DMS 273 (cell line): ENCODE results near the gene CCDC169.
"Not testable (repeated sequence)": the region's sequence is repeated elsewhere in the genome, so short reads cannot be mapped to it uniquely, and the experiment has no call there.

Experiments
- DNase-seq: peaks from one replicate; lab custom pipeline; 2025; ENCODE audit not compliant: unreplicated experiment; lab: John Stamatoyannopoulos, UW

Gene CCDC169

DNA sequence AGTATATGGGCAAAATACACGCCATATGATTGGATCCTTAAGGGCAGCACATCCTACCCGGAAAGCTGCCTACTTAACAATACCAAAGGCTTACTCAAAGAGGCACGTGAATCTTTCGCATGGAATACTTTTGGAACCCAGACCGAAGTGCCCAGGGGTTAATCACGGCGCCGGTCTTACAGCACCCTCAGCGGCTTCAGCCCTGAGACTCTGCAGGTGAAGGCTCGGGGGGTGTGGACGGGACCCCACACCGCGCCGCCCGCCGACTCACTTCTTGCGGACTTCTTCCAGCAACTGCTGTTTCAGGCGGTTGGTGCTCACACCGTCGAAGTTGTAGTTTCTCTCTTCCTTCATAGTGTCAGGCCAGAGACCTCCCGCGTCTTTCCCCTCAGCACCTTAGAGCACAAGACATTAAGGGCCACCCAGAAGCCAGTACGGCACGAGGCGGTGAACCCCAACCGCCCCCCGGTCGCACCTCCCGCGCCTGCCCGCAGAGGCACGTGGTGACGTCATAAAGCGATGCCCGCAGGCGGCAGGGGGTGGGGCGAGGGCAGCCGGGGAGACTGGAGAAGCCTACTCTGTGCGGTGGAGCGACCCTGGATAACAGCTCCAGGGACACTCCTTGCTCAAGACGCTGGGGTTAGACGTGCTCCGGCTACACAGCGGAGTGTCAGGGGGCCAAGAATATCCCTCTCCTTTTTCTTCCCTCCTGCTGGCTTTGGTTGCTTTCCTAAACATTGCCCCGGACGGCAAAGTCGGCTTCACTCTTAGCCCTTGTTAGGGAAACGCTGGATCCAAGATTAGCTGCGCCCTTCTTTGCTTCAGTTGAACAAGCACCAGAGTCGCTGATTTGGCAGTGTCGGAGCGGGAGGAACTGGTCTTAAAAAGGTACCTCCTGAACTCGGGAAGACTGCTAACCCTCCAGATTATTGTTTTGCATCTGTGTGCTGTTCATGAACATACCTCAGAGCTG, at the start of gene CCDC169:
CCDC169 (minus strand) TSS at position 449 of the 973 bp plus-strand sequence; CDS start at position 354, 95 bp downstream.
- DNase-seq, result peak; percentile 77

DNA sequence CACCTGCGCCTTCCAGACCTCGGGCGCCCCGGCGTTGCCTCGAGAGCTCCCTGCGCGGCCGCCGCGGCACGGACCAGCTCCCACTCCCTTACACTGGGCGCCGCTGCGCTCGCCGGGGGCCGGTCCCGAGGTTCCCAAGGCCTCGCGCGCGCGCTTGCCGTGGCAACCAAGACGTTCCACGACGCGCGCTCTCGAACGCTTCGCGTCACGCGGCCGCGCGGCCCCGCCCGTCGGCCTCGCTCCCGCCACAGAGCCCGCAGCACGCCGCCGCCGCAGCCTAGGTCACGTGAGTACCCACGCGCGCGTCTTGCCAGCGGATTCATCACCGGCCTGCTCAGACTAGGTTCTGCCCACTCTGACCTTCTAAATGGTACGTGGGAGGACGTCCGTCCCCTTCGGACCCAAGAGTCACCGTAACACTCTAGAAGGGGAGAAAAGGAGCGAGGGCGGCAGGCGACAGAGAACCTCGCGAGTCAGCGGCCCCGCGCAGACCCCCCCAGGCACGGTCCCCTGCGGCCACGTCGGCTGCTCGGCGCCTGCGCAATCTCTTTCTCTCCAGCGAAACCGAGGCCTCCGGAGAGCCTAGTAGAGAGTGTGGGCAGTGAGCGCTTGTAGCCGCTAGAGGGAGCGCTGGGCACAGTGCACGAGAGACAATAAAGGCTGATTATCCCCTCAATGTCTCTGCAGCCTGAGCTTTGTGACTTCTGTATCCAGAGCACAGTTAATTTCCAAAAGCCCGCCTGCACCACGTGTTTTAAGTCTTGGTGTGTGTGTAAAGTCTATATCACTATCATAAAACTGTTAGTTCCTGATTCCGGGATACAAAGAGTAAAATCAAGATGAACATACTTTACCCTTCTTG, 48.8 kb upstream of the CCDC169 start, which contains the start of gene SPART:
SPART (minus strand) TSS at position 173 of the 862 bp plus-strand sequence. CDS start 10,564 bp downstream, outside the sequence.
- DNase-seq, result peak; percentile 89

DNA sequence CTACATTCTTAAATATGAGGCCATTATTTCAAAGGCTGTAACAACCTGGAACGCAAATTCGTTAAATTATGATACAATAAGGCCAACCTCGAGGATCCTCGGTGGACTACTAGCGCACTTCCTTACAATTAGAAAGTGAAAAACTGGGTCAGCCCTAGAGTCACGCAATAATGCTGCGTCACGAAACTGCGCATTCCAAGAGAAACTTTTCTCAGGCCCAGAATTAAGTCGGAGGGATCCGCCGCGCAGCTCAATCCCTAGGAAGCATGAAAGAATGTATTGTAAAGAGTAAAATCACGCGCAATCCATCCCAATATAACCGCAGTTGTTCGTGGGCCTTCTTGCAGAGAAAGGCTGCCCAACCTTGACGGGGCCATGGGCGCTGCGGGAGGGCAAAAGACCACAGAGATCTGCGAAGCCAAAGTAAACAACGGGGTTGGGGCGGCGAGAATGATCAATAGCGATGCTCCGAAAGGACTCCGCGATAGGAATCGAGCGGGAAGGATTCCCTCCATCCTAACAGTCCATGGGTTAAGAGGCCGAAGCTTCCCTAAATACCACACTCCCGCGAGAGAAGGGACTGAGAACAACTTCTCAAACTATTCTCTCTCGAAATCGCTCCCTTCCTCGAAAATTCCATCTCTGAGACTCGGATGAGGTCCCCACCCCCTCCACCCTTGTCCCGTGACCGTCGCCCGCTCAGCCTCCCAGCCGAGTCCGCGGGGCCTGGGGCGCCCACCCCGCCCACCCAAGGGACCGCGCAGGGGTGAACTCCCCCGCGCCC, 48.0 kb upstream of the CCDC169 start:
- DNase-seq, result peak; percentile 58

DNA sequence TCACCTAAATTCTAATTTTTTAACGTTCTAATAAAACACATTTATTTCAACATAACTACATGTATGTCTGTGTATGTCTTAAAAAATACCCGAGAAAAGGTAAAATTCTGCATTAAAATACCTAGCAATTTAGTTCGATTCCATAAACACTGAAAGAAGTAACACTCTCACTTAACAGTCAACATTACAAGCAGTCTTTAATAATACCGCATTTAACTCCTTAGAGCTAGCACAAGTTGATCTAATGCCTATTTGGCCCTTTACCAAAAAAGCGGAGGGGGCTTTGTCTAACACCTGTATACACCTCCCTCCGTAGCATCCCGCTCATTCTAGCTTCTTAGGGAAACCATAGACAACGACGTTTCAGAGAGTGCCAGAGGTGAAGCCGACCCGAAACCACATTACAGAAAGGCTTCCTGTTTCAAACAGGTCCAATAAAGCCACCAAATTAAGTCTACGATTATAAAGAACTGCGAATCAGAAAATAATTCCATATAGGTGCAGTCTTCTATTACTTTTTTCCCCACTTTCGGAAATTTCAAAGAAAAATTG, 47.3 kb upstream of the CCDC169 start:
- no peak for DNase-seq

DNA sequence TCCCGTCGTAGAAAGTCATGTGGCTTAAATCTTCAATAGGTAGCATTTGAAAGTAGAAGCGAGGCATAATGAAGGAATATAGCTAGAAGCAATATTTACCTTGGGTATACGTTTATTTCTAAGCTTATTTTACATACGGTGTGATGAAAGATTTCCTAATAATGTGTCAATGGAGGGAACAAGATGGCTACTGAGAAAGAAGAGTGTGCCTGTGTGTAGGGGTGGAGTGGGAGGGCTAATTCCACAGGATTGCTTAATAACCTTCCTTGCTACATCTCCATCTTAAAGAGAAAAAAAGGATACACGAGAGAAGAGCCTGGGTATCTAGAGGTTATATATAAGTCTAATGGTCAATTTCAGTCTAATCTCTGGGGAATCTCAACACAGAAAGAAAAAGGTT, 46.6 kb upstream of the CCDC169 start:
- no peak for DNase-seq

DNA sequence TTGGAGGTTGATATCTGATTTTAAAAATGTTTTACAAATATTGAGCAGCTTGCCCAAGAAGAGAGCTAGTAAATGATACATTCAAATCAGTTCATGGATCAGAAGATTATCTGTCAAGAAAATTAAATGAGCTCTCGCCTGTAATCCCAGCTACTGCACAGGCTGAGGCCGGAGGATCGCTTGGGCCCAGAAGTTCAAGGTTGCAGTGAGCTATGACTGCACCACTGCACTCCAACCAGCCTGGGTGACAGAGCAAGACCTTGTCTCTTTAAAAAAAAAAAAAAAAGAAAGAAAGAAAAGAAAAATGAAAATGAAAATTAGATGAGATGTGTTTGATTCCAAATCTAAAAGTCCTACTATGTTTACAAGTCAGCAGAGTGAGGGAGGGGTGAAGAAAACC, 46.2 kb upstream of the CCDC169 start:
- no peak for DNase-seq

DNA sequence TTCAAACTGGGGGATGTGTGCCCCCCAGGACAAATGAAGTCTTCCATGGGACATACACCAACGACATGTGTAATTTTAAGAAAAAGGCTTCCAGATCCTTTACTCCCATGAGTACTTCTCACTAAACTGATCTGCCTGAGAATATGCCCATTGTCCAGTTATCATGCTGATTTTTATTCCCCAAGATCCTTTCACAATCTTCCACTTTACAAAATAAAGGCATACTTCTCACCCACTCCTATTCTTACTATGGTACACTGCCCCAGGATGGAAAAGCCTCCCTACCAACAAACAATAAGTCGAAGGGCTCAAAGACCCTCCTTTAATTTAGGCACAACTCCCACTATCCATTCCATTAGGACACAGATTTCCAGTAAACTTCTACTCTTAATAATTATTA, 45.1 kb upstream of the CCDC169 start:
- no peak for DNase-seq

DNA sequence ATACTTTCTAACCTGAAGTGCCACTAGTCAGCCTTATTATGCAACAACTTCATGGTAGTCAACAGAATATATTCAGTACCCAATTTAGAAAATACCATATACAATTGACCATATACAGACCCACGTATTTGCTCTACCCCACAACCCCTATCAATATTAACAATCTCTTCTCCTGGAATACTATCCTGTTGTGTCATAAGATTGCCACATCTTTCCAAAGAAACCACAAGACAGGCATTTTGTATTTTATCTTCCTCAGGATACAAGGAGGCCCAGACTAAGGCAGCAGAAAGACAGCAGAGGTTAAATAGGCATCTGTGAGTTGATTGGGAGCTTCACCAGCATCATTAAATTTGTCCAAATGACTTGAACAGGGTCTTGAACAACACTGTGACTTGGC, 44.1 kb upstream of the CCDC169 start:
- DNase-seq, result no peak

DNA sequence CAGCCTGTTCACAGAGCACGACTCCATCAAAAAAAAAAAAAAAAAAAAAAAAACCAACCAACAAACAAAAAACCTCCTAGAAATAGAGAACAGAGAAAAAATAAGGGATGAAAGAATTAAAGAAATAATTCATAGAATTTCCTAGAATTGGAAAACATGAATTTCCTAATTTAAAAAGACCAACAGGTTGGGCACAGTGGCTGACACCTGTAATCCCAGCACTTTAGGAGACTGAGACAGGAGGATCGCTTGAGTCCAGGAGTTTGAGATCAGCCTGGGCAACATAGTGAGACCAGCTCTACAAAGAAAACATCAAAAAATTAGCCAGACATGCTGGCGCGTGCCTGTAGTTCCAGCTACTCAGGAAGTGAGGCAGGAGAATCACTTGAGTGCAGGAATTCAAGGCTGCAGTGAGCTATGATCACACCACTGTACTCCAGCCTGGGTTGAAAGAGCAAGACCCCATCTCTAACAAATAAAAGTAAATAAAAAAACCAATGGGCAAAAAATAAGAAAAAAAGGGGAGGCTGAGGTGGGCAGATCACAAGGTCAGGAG, 42.1 kb upstream of the CCDC169 start:
- DNase-seq, result no peak

DNA sequence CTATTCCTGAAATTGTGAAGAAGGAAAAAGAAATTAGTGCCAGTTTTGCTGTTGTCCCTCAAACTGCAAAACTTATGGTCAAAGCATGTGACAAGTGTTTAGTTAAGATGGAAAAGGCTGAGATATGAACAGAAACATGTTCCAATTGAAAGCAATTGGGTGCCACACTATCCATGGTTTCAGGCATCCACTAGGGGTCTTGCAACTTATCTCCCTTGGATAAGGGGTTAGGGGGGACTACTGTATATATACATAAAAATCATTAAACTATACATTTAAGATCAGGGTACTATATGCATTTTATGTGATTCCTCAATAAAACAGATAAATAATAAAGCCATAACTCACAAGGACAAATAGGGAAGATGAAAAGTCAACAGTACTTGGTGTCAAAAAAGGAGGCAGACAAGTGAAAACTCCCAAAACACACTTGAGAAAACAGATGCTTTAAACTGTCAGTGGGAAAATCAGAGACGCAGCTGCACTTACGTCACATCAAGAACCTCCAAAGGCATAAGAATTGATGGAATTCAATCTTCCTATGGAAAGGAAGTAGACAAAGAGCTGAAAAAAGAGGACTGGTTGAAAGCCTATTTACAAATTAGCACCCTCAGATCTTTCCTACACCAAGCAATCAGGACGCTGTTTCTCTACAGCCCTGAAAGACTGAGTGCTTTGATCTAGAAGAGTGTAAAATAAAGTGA, 40.5 kb upstream of the CCDC169 start:
- no peak for DNase-seq

DNA sequence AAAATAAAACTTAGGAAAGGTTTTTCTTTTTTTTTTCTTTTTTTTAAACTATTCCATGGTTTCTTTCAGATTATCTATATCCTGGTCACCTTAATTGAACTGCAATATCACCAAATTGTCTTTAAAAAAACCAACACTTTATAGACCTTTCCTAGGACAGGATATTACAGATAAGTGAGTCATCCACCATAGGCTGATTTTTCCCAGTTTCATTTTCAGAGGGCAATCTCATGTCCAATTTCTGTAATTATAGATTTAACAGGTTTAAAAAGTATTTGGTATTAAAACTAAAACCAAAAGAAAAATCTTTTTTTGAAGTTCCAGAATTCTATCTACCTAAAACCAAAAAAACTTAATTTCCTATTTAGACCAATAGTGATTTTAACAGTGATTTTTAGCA, 35.4 kb upstream of the CCDC169 start:
- DNase-seq, result no peak

DNA sequence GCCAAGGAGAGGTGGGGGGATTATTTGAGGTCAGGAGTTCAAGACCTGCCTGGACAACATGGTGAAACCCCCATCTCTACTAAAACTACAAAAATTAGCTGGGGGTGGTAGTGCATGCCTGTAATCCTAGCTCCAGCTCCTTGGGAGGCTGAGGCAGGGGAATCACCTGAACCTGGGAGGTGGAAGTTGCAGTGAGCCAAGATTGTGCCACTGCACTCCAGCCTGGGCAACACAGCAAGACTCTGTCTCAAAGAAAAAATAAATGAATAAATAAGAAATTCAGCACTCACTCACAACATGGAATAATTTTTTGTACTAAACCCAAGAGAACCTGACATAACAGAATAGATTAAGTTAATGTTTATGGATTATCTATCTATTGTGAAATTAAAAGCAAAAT, 34.6 kb upstream of the CCDC169 start:
- not testable (repeated sequence) for DNase-seq

DNA sequence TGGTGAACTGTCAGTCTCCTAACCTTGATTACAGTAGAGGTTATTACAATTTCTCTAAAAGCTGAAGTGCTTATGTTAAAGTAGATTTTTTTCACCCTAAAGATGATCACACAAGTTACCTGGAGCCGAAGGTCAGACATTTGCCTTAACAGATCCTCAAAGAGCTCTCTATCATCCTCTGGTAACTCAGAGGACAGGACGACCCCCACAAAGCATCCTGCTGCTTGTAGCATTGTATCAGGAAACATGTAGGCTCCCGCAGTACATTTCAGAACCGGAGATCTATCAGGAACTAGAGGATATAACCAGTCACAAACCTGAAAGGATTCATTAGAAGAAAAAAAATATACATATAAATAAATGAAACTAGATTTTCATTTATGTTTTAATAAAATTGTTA, 33.7 kb upstream of the CCDC169 start:
- no peak for DNase-seq

DNA sequence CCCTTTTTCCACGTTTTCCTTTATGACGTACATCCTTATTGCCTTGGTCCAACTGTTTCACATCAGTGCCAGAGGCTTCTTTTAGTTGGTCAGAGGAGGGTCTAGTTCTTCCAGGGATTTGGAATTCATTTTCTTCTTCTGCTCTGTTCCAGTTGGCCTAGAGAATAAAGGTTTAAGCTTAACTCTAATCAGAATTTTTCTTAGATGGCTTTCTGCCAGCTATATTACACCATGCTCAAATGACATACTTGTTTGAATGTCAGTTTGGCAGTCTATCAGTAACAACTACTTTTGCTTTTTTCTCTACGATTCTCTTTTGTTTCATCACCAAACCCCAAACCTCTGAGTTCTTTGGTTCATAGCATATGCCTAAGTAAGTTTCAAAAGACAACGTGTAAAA, 31.7 kb upstream of the CCDC169 start:
- no peak for DNase-seq

DNA sequence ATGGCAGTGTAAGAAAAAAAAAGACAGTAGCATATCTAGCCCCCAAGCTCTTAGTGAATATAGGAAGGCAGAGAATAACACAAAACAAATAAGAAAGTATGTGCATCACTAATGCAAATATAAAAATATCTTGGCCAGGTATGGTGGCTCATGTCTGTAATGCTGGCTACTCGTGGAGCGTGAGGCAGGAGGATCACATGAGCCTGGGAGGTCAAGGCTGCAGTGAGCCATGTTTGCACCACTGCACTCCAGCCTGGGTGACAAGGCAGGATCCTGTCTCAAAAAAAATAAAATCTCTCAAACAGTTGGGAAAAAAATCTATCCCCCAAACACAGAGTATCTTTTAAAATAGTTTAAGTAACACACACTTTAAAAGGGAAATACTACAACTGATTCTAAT, 31.2 kb upstream of the CCDC169 start:
- no peak for DNase-seq

DNA sequence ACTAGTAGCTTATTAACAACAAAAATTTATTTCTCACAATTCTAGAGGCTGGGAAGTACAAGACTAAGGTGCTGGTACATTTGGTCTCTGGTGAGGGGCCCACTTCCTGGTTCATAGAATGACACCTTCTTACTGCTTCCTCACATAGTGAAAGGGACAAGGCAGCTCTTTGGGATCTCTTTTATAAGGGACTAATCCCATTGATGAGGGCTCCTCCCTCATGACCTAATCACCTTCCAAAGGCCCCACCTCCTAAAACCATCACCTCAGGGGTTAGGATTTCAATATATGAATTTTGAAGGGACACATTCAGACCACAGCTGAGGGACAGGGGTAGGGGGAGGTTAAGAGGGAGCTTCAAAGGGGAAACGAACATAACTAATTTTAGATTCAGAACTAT, 28.3 kb upstream of the CCDC169 start:
- DNase-seq, result no peak

DNA sequence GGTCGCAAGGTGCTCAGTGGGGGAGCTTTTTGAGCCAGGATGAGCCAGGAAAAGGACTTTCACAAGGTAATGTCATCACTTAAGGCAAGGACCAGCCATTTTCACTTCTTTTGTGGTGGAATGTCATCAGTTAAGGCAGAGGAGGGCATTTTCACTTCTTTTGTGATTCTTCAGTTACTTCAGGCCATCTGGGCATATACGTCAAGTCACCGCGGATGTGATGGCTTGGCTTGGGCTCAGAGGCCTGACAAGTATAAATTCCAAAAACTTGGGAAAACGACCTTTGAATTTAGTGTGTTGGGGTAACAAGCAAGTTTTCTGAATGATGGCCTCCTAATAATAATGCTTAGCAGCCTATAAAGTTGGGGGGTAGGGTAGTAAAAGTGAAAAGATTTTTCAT, 27.3 kb upstream of the CCDC169 start:
- not testable (repeated sequence) for DNase-seq

DNA sequence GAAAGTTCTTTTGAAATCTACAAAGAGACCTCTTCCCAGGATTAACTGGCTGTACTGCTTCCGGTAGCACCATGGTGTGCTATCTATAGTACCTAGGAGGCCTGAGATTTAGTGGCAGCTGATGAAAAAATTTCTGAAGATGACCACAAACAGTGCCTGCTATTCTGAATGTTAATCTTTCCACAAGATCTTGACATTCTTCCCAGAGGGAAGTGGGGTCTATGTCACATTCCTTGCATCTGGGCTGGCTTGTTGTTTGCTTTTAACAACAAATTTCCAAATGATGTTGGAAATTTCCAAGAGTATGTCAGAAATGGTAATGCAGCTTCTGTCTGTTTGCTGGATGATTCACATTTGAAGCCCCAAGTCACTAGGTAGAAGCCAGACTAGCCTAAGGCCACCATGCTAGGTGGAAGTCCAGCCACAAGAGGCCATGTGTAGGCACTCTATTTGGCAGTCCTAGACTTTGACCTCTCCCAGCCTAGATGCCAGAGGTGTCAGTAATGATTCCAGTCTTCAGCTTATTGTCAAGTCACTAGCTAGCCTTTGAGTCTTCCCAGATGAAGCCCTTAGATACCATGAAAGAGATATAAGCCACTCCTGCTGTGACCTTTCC, 26.4 kb upstream of the CCDC169 start:
- no peak for DNase-seq

DNA sequence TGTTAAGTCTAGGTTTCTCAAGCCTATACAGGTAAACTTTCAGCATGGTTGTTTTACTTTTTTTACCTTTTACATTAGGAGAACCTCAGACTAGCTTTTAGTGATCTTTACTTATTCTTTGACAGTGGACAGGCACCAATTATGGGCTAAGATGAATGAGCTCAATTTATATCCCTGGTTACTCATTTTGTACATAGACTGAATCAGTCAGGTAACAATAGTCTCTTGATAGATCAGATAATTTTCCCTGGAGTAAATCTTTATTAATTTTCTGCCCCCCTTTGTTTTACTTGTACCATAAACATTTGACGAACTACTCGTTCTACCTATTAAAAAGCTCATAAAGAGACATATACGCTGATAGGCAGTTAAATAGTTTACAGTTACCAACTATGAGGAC, 25.8 kb upstream of the CCDC169 start:
- no peak for DNase-seq
